Measurements from ENCODE around the gene SORT1.

- TF ChIP-seq CTCF (IDR thresholded peaks at IDR 0.05; ENCODE audit: control extremely low read depth in 1 of 3, insufficient read depth in 1 of 3, low read depth in 1 of 3, low read length in 3 of 3) (no peak), EZH2 (IDR thresholded peaks at IDR 0.05; ENCODE audit: low read depth, low read length, severe bottlenecking) (no peak), CBX8 (IDR thresholded peaks at IDR 0.05; ENCODE audit: borderline replicate concordance, low read depth, low read length) (no peak), BACH1 (IDR thresholded peaks at IDR 0.05; ENCODE audit: low read length) (no peak), POLR2A (IDR thresholded peaks at IDR 0.05; ENCODE audit: control extremely low read depth in 1 of 2, low read depth in 2 of 2, low read length in 2 of 2) (no peak), SUZ12 (IDR thresholded peaks at IDR 0.05; ENCODE audit: low read length) (no peak), ZNF274 (IDR thresholded peaks at IDR 0.05; ENCODE audit: borderline replicate concordance, extremely low read depth, low read length) (no peak), EP300 (IDR thresholded peaks at IDR 0.05; ENCODE audit: borderline replicate concordance in 1 of 2, low read depth in 2 of 2, low read length in 2 of 2) (no peak), YY1 (IDR thresholded peaks at IDR 0.05; ENCODE audit: low read depth, low read length) (no peak), POLR2AphosphoS5 (IDR thresholded peaks at IDR 0.05; ENCODE audit: low read depth, low read length) (no peak), TAF1 (IDR thresholded peaks at IDR 0.05; ENCODE audit: low read depth, low read length) (no peak), KDM1A (IDR thresholded peaks at IDR 0.05; ENCODE audit: borderline replicate concordance, low read length) (no peak), EGR1 (IDR thresholded peaks at IDR 0.05; ENCODE audit: borderline replicate concordance, low read depth, low read length) (no peak)
Observed at GRCh38 chr1:109335091-109335490, 62.6 kb downstream of the SORT1 start.
